Measurements from ENCODE around the gene COL15A1.

Gene COL15A1

DNA sequence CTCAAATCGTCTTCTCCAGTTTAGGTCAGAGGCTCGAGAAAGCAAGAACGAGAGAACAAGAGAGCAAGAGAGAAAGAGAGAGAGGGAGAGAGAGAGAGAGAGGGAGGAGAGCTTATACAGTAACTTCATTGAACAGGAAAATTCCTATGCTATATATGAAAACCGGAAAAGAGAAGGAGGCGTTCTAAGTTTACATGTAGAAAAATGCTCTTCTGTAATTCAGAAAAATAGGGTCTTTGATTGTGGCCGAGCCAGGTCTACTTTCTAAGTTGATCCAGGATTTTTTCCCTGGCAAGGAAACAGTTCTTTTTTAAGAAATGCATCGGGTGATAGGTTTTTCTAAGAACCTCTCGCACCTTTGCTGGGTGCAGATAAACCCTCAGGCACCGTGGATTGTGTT, 29.5 kb downstream of the COL15A1 start:
- no peak for DNase-seq (ENCODE audit: low spot score)

GRCh38 chr9:98973576-98973975, 29.9 kb downstream of the COL15A1 start:
- DNase-seq (ENCODE audit: low spot score): no peak

GRCh38 chr9:98974106-98974505, 30.4 kb downstream of the COL15A1 start:
- no peak for DNase-seq (ENCODE audit: low spot score)

DNA sequence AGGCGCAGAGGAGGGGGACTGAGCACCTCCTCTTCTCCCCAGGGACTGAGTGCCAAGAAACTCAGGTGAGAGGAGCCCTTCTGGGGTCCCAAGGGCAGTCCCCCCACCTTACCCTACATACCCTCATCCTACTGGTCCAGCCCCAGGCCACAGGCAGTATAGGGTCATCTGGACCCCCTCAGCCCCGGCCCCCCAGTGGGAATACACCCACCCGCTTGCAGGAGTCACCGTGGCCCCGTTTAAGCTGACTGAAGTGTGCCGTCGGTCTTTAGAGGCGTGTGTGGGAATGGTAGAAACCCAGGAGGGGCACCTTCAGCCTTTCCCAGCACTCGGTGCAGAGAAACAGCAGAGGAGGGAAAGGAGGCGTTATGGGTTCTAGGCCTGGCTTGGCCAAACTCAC, 30.8 kb downstream of the COL15A1 start:
- DNase-seq (ENCODE audit: low spot score): no peak

- peak; percentile 86 for DNase-seq (ENCODE audit: low spot score)
These were observed 31.4 kb downstream of the COL15A1 start for GRCh38 chr9:98974994-98975712.

DNA sequence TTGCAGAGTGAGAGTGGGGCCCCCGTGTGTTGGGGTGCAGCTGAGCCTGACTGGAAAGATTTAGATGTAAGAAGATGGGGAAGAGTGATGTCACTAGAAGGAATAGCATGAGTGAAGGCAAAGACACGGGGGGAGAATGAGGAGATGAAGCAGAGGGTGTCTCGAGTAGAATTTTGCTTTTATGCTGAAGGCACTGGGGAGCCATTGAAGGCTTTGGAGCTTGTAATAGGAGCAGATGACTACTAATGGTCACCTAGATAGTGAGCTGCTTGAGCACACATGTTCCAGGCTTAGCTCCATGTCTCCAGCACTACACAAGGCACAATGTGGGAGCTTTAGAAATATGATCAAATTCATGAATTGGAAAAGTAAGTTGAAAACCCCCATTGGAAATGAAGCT, 32.1 kb downstream of the COL15A1 start:
- DNase-seq (ENCODE audit: low spot score): no peak

DNA sequence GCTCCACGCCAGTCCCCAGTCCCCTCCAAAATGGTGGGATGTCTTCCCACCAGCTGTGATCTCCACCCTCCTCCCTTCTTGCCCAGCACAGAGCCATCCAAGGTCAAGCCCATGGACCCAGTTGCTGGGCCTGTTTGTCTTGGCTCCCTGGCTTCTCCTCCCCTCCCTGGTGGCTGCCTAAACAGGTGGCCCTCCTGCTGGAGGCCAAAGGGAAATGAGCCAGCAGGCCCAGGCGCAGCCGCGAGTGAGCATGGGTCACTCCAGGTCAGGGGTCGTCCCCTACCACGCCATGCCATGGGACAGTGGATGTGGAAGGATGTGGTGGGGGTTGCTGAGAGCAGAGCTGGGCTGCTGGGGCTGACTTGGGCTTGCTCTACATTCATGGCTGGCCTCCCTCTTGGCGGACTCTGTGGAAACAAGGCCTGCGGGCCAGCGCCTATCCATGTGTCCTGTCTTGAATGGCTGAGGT, 33.6 kb downstream of the COL15A1 start:
- DNase-seq (ENCODE audit: low spot score): no peak

GRCh38 chr9:98977813-98978212, 34.1 kb downstream of the COL15A1 start:
- DNase-seq (ENCODE audit: low spot score): no peak

GRCh38 chr9:98978231-98978681, 34.5 kb downstream of the COL15A1 start:
- no peak for DNase-seq (ENCODE audit: low spot score)

DNA sequence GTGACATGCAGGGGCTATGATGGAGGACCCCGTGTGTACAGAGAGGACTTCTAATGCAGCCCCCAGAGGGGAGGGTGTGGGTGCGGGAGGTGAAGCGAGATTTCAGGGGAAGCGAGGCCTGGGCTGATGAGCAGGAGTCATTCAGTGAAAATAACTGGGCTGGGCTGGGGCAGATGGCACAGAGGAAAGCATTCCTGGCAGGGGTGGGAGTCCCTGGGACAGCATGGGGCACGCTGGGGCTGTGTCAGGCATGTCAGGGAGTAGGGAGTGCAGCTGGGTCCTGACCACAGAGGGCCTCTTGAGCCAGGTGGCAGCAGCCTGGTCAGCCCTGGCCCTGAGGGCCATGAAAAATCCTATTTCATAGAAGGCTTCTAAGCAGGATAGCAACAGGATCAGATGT, 36.6 kb downstream of the COL15A1 start:
- no peak for DNase-seq (ENCODE audit: low spot score)

DNA sequence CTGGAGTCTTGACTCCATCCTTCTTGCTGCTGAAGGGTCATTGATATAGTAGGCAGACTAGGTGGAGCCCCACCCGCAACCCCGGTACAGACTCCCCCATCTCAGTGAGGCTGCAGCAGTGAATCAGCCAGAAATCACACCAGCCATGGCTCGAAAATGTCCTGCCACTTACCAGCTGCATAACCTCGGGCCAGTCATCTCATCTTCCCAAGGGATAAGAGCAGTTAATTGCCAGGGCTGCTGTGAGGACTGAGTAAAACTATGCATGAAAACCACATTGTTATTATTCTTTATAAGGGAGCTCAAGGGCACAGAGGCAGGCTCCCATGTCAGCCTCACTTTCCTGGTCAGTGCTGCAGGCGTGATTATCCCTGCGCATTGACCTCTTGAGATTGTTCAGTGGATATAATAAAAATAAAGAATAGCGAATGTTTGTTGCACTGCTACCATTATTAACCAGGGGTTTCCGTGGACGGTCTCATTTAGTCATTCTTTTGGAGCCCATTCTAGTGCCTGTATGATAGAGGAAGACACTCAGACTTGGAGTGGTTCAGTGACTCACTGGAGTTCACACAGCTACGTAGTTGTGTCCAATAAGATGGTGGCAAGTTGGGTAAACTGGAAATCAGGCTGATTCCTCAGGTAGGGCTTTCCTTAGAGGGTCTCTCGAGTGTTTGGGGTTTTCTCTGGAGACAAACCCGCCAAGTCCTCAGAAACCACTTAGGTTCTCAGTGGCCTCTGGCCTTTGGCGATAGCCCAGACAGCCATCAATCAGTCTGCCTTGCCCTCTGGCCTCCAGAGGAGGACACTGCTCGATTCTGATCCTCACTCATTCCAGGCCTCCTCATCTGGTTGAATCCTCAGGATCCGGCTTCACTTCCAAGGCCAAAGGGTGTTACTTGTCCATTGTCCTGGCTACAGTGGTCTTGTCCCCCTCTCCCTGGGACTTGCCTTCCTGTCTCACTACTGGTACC, 39.9 kb downstream of the COL15A1 start:
- peak; percentile 82 for DNase-seq (ENCODE audit: low spot score)

DNA sequence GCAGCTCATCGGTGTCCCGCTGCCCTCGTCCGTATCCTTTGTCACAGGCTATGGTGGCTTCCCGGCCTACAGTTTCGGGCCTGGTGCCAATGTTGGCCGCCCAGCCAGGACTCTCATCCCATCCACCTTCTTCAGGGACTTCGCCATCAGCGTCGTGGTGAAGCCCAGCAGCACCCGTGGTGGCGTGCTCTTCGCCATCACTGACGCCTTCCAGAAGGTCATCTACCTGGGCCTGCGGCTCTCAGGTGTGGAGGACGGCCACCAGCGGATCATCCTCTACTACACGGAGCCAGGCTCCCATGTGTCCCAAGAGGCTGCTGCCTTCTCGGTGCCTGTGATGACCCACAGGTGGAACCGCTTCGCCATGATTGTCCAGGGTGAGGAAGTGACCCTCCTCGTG, 41.9 kb downstream of the COL15A1 start:
- no peak for DNase-seq (ENCODE audit: low spot score)

DNA sequence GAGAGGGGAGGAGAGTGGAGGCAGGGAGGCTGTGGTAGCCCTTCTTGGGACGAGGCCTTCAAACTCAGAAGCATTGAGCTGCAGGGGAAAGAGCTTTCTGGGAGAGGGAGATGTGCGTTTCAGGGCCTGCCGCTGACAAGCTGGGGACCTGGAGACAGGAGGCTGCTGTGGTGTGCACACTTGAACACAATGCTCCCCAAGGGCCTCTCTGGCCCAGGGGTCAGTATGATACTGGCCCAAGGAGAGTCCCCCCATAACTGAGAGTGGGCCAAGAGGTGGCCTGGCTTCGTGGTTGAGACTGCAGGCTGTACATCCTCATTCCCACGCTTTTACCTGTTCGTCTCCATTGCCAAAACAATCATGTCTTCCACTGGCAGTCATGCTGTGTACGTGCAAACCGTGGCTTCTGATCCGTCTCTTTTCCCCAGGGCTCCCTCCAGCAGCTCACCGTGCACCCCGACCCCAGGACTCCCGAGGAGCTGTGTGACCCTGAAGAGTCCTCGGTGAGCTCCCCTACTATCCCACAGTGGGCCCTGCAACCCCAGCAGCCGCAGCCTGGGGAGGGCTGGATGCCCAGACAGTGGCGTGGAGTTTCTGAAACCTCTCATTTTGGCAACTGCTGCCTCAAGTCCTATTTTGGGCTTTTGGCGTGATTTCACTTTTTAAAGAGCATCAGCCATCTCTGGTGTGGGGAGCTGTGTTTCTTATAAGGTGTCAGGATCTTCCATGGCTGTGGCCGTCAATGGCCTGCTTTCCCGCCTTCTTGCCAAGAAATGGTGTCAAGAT, 43.4 kb downstream of the COL15A1 start:
- no peak for DNase-seq (ENCODE audit: low spot score)

DNA sequence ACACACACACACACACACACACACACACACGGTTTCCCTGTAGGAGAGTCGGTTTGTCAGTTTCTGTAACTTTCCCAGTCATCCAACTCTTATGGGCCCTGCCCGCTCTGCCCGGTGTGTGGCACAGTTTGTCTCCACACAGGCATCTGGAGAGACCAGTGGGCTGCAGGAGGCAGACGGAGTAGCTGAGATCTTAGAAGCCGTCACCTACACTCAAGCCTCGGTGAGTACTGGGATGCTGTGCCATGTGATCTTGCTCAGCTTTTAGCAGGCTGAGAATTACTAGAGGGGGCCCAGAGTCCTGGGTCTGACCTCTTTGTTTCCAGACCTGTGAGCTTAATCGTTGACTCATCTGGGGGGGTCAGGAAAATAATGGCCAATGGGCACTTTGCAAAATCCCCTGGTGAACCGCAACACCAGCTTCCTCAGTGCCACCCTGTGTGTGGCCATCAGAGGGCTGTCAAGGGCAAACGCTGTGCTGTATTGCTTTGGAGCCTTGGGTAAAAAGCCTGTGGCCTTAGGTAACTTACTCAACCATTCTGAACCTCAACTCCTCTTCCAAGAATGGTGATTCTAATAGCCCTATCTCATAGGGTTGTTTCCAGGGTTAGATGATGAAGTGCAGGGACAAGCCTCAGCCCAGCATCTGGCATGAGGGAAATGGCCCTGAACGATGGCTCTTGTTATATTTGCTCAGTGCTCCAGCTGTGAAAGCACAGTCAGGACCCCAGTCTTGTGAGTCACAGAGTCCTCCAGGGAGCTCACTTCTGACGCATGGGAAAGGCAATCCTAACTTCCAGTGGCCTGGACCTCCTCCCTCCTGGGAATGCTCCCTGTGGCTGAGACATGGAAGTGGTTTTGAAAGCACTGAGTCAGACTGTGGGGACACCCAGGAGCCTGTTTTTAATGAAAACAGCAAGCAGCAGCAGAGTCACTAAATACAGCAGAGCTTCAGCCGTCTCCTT, 45.6 kb downstream of the COL15A1 start:
- DNase-seq (ENCODE audit: low spot score): peak; percentile 98

- no peak for DNase-seq (ENCODE audit: low spot score)
These were observed 46.6 kb downstream of the COL15A1 start for GRCh38 chr9:98990181-98990870.

- DNase-seq (ENCODE audit: low spot score): no peak
These were observed 48.6 kb downstream of the COL15A1 start for GRCh38 chr9:98992107-98992884.

- DNase-seq (ENCODE audit: low spot score): no peak
These were observed 49.3 kb downstream of the COL15A1 start for GRCh38 chr9:98992885-98993569.

DNA sequence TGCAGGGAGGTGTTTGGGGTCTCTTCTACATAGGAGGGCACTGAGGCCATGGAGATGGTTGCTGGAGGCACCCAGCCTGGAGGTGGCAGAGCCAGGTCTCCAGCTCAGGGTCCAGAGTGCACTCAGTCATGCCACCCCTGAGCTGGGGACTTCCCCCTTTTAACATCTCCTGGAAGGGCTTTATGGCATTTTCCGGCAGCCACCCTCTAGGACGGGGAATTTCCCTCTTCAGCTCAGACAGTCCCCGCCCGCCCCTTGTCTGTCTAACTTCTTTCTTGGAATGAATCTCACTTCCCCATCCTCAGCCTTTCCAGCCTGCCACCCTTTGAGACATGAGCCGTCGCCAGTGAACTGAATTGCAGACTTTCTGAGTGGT, 49.9 kb downstream of the COL15A1 start:
- DNase-seq (ENCODE audit: low spot score): no peak
